Measurements from ENCODE around the gene KIF23. TPM values are rescaled to one million over a fixed set of nuclear protein-coding genes. Genes with fewer than 3 reads are reported as not detected.

KIF23 gene
- total RNA-seq, 1 donor from 2014 or later: 37.8 TPM

DNA sequence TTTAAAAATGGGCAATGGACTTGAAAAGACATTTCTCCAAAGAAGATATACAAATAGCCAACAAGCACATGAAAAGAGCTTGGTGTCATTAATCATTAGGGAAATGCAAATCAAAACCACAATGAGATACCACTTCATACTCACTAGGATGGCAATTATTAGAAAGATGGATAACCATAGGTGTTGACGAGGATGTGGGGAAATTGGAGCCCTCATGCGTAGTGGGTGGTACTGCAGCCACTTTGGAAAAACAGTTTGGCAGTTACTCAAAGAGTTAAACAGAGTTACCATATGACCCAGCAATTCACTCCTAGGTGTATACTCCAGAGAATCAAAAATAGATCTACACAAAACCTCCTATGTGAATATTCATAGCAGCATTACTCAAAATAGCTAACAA, 65.8 kb downstream of the KIF23 start:
- Mint-ChIP-seq H3K4me3 (no peak overlapping the region), H3K9me3 (peaks cover 10% of the 10 kb centered on the region), H3K36me3 (peaks cover 3% of the 10 kb centered on the region), H3K4me1 (peaks cover 14% of the 10 kb centered on the region), H3K27me3 (ENCODE audit: low read depth) (no peaks in the 10 kb centered on the region), H3K27ac (no peak overlapping the region)
- no peak for DNase-seq (ENCODE audit: low spot score in 2 of 2, unreplicated experiment in 2 of 2)
- no peak for TF ChIP-seq CTCF (IDR thresholded peaks at IDR 0.05; ENCODE audit: unreplicated experiment)

DNA sequence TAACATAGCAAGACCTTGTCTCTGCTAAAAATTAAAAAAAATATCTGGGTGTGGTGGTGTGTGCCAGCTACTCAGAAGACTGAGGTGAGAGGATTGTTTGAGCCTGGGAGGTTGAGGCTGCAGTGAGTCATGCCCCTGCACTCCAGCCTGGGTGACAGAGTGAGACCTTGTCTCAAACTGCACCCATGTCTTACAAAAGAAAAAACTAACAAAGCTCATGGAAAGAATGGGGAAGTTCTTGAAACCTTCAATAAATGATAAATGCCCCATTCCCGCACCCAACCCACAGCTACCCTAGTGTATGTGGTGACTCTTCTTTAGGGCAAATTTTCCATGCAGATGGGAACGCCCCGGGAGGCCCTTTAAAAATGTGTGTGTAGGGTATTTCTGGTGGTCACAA, 66.8 kb downstream of the KIF23 start:
- H3K4me1 Mint-ChIP-seq: peaks cover 10% of the 10 kb centered on the region
- peaks cover 5% of the 10 kb centered on the region for H3K36me3 Mint-ChIP-seq
- no peak overlapping the region for H3K4me3 Mint-ChIP-seq
- DNase-seq (ENCODE audit: low spot score in 2 of 2, unreplicated experiment in 2 of 2): no peak
- peaks cover 12% of the 10 kb centered on the region for H3K9me3 Mint-ChIP-seq
- no peak overlapping the region for H3K27ac Mint-ChIP-seq
- no peaks in the 10 kb centered on the region for H3K27me3 Mint-ChIP-seq (ENCODE audit: low read depth)
- no peak for TF ChIP-seq CTCF (IDR thresholded peaks at IDR 0.05; ENCODE audit: unreplicated experiment)

DNA sequence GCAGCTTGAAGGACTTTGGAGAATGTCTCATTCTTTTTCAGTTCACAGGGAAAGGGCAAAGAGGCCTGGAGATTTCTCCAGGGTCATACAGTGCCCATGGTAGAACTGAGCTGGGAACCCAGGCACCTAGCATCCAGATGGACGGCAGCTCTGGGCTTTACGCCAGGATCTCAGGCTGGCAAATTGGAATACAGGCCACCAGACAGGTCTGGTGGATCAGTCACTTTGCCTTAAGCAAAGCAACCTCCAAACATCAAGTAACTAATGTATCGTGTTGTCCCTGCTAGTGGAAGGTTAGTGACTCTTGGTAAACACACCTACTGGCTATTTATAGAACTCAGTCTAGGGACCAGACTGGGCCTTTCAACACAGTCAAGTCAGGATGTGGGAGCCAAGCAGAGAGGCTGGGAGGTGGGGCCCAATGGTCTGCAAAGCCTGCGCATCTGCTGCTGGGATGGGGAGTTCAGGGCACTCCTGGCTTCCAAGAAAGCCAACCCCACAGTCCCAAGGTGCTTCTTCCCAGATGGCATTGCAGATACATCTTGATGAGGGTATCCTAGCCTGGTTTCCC, 68.6 kb downstream of the KIF23 start:
- TF ChIP-seq CTCF (IDR thresholded peaks at IDR 0.05; ENCODE audit: unreplicated experiment): no peak
- H3K27ac Mint-ChIP-seq: no peak overlapping the region
- peaks cover 6% of the 10 kb centered on the region for H3K36me3 Mint-ChIP-seq
- H3K4me3 Mint-ChIP-seq: no peak overlapping the region
- DNase-seq (ENCODE audit: low spot score in 2 of 2, unreplicated experiment in 2 of 2): no peak
- peaks cover 13% of the 10 kb centered on the region for H3K9me3 Mint-ChIP-seq
- peaks cover 13% of the 10 kb centered on the region for H3K4me1 Mint-ChIP-seq
- no peaks in the 10 kb centered on the region for H3K27me3 Mint-ChIP-seq (ENCODE audit: low read depth)

GRCh38 chr15:69484837-69485236, 70.7 kb downstream of the KIF23 start:
- no peaks in the 10 kb centered on the region for H3K27me3 Mint-ChIP-seq (ENCODE audit: low read depth)
- H3K4me1 Mint-ChIP-seq: peaks cover 30% of the 10 kb centered on the region
- H3K9me3 Mint-ChIP-seq: peaks cover 9% of the 10 kb centered on the region
- DNase-seq (ENCODE audit: low spot score in 2 of 2, unreplicated experiment in 2 of 2): no peak
- no peak overlapping the region for H3K27ac Mint-ChIP-seq
- peaks cover 3% of the 10 kb centered on the region for H3K36me3 Mint-ChIP-seq
- no peak for TF ChIP-seq CTCF (IDR thresholded peaks at IDR 0.05; ENCODE audit: unreplicated experiment)
- H3K4me3 Mint-ChIP-seq: no peak overlapping the region

DNA sequence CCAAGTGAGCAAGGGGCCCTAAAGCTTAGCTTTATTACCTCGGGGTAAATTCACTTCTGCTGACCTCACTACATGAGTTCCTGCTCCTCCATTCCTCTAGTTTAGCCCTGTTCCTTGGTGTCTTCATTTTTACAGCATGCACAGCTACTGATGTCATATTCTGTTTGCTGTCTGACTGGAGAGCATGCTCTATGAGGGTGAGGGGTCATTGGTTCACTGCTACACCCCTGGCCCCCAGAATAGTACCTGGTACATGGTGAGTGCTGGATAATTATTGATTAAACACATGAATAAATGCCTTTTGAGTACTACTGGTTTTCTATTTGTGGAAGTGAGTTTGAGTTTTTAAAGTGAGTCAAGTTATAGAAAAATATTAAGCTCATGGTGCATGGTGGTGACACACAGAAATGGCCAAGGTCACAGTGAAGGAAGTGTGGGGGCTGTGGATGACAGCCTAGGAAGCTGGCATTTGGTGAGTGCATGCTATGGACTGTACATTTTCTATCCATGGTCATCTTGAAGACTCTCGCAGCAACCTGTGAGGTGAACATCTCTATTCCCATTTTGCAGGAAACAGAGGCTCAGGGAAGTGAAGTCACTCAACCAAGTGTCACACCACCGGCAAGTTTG, 72.4 kb downstream of the KIF23 start:
- Mint-ChIP-seq H3K4me3 (no peak overlapping the region), H3K4me1 (peaks cover 42% of the 10 kb centered on the region)
- DNase-seq (ENCODE audit: low spot score in 2 of 2, unreplicated experiment in 2 of 2): no peak

More for the DNA sequence above, 72.4 kb downstream of the KIF23 start:
- no peak overlapping the region for H3K27ac Mint-ChIP-seq
- H3K36me3 Mint-ChIP-seq: peaks cover 10% of the 10 kb centered on the region
- peaks cover 15% of the 10 kb centered on the region for H3K9me3 Mint-ChIP-seq
- no peaks in the 10 kb centered on the region for H3K27me3 Mint-ChIP-seq (ENCODE audit: low read depth)
- TF ChIP-seq CTCF (IDR thresholded peaks at IDR 0.05; ENCODE audit: unreplicated experiment): no peak
